H9 (cell line): ENCODE results near the gene LYZL6. TPM values are rescaled to one million over a fixed set of nuclear protein-coding genes. Genes with fewer than 3 reads are reported as not detected.

ENCODE experiments used
- DNase-seq: peaks from one replicate; pipeline ENCODE4 v3.0.0-alpha.2; 2017
- H2AFZ ChIP-seq: one replicate; pipeline ENCODE4 v1.6.1; 2013; ENCODE audit warnings: mild to moderate bottlenecking, low read length, control low read depth, moderate library complexity
- H2AK5ac ChIP-seq: 2 replicates; pipeline ENCODE4 v1.6.1; 2013; ENCODE audit warnings: low read length, control low read depth, mixed read lengths; ENCODE audit not compliant: insufficient read length
- H2BK120ac ChIP-seq: one replicate; pipeline ENCODE4 v1.6.1; 2013; ENCODE audit warnings: low read depth, mild to moderate bottlenecking, low read length, control low read depth, inconsistent platforms; ENCODE audit not compliant: poor library complexity, severe bottlenecking
- H2BK12ac ChIP-seq: 2 replicates; pipeline ENCODE4 v1.6.1; 2013; ENCODE audit warnings: low read length, control low read depth, mixed read lengths, low read depth; ENCODE audit not compliant: insufficient read length
- H2BK15ac ChIP-seq: 2 replicates; pipeline ENCODE4 v1.6.1; 2013; ENCODE audit warnings: low read depth, low read length, control low read depth
- H2BK20ac ChIP-seq: one replicate; pipeline ENCODE4 v1.6.1; 2013; ENCODE audit warnings: low read depth, mild to moderate bottlenecking, low read length, control low read depth, inconsistent platforms; ENCODE audit not compliant: poor library complexity, severe bottlenecking
- H2BK5ac ChIP-seq: 2 replicates; pipeline ENCODE4 v1.6.1; 2013; ENCODE audit warnings: low read length, control low read depth, mixed read lengths; ENCODE audit not compliant: insufficient read length
- H3K14ac ChIP-seq: 2 replicates; pipeline ENCODE4 v1.6.1; 2013; ENCODE audit warnings: low read length, control low read depth; ENCODE audit not compliant: insufficient read depth
- H3K18ac ChIP-seq: 2 replicates; pipeline ENCODE4 v1.6.1; 2013; ENCODE audit warnings: low read depth, mild to moderate bottlenecking, mixed read lengths, low read length, control low read depth; ENCODE audit not compliant: insufficient read length
- H3K23ac ChIP-seq: 2 replicates; pipeline ENCODE4 v1.6.1; 2013; ENCODE audit warnings: low read length, control low read depth, mixed read lengths, low read depth; ENCODE audit not compliant: insufficient read length
- H3K23me2 ChIP-seq: 2 replicates; pipeline ENCODE4 v1.6.1; 2013; ENCODE audit warnings: low read depth, mild to moderate bottlenecking, mixed read lengths, low read length, control low read depth; ENCODE audit not compliant: insufficient read length, poor library complexity, severe bottlenecking
- H3K27ac ChIP-seq: 2 replicates; pipeline ENCODE4 v1.5.1; 2013; ENCODE audit warnings: low read length, control low read depth, mixed read lengths, low read depth; ENCODE audit not compliant: insufficient read length
- H3K27me3 ChIP-seq: 2 replicates; pipeline ENCODE4 v1.6.1; 2013; ENCODE audit warnings: low read length, control low read depth, inconsistent platforms; ENCODE audit not compliant: insufficient read depth
- H3K4ac ChIP-seq: 2 replicates; pipeline ENCODE4 v1.6.1; 2013; ENCODE audit warnings: low read depth, mild to moderate bottlenecking, control low read depth, inconsistent platforms, low read length, moderate library complexity
- H3K4me1 ChIP-seq: 2 replicates; pipeline ENCODE4 v1.6.1; 2013; ENCODE audit warnings: low read length, control low read depth, inconsistent platforms; ENCODE audit not compliant: insufficient read depth
- H3K4me2 ChIP-seq: 2 replicates; pipeline ENCODE4 v1.6.1; 2013; ENCODE audit warnings: low read length, control low read depth, mixed read lengths; ENCODE audit not compliant: insufficient read length, insufficient read depth
- H3K56ac ChIP-seq: 2 replicates; pipeline ENCODE4 v1.6.1; 2013; ENCODE audit warnings: low read depth, mild to moderate bottlenecking, mixed read lengths, low read length, control low read depth; ENCODE audit not compliant: insufficient read length
- H3K79me1 ChIP-seq: 2 replicates; pipeline ENCODE4 v1.6.1; 2013; ENCODE audit warnings: low read depth, mild to moderate bottlenecking, moderate library complexity, low read length, control low read depth, inconsistent platforms; ENCODE audit not compliant: insufficient read depth, poor library complexity, severe bottlenecking
- H3K79me2 ChIP-seq: 2 replicates; pipeline ENCODE4 v1.6.1; 2013; ENCODE audit warnings: low read length, control low read depth, inconsistent platforms; ENCODE audit not compliant: insufficient read depth
- H3K9ac ChIP-seq: 2 replicates; pipeline ENCODE4 v1.6.1; 2013; ENCODE audit warnings: low read length, control low read depth, mixed read lengths; ENCODE audit not compliant: insufficient read length; ENCODE audit errors: extremely low read depth
- H3K9me3 ChIP-seq: one replicate; pipeline ENCODE4 v1.6.1; 2013; ENCODE audit warnings: low read depth, low read length, inconsistent platforms; ENCODE audit not compliant: control insufficient read depth
- H3T11ph ChIP-seq: one replicate; pipeline ENCODE4 v1.6.1; 2013; ENCODE audit warnings: mild to moderate bottlenecking, low read length, control low read depth, inconsistent platforms
- H4K20me1 ChIP-seq: one replicate; pipeline ENCODE4 v1.6.1; 2013; ENCODE audit not compliant: control insufficient read depth, insufficient read length, insufficient read depth
- H4K5ac ChIP-seq: 2 replicates; pipeline ENCODE4 v1.6.1; 2013; ENCODE audit warnings: low read depth, mild to moderate bottlenecking, mixed read lengths, low read length, control low read depth; ENCODE audit not compliant: insufficient read length
- H4K8ac ChIP-seq: replicated peaks from 2 replicates; pipeline ENCODE4 v1.6.1; 2013; ENCODE audit warnings: low read length, control low read depth, mixed read lengths, low read depth; ENCODE audit not compliant: insufficient read length
- H4K91ac ChIP-seq: 2 replicates; pipeline ENCODE4 v1.6.1; 2013; ENCODE audit warnings: low read depth, mild to moderate bottlenecking, moderate library complexity, mixed read lengths, low read length, control low read depth; ENCODE audit not compliant: insufficient read length
- H3K27ac Mint-ChIP-seq, 3 experiments: 2 replicates in 2 of 3; 3 replicates in 1 of 3; pipeline ENCODE4 v1.8.0; 2020 to 2021; ENCODE audit warnings: mixed read lengths in 3 of 3, mild to moderate bottlenecking in 1 of 3, moderate library complexity in 1 of 3
- H3K27me3 Mint-ChIP-seq: 2 replicates; pipeline ENCODE4 v1.8.0; 2021; ENCODE audit warnings: low read depth, mild to moderate bottlenecking, moderate library complexity, mixed read lengths
- H3K36me3 Mint-ChIP-seq, 3 experiments: 2 replicates in 2 of 3; 3 replicates in 1 of 3; pipeline ENCODE4 v1.8.0; 2020 to 2021; ENCODE audit warnings: low read depth in 3 of 3, mixed read lengths in 3 of 3; ENCODE audit not compliant: insufficient read depth in 1 of 3
- H3K4me1 Mint-ChIP-seq, 2 experiments: 2 replicates each; pipeline ENCODE4 v1.8.0; 2020; ENCODE audit warnings: mixed read lengths in 2 of 2
- H3K4me3 Mint-ChIP-seq, 2 experiments: 2 replicates in 1 of 2; 3 replicates in 1 of 2; pipeline ENCODE4 v1.8.0; 2020 to 2021; ENCODE audit warnings: mild to moderate bottlenecking in 2 of 2, mixed read lengths in 2 of 2, moderate library complexity in 1 of 2
- H3K9me3 Mint-ChIP-seq, 2 experiments: 2 replicates in 1 of 2; 3 replicates in 1 of 2; pipeline ENCODE4 v1.8.0; 2020; ENCODE audit warnings: mild to moderate bottlenecking in 2 of 2, mixed read lengths in 2 of 2, moderate library complexity in 1 of 2
- WGBS: extraction: QIAGEN DNeasy Blood & Tissue Kit; methylation state at CpG from one replicate; pipeline ENCODE4 v1.1.7; 2013; ENCODE audit warnings: missing lambda C conversion rate, low lambda C conversion rate, mixed read lengths; ENCODE audit not compliant: insufficient read length; ENCODE audit errors: extremely low coverage; 5-methylcytosine and 5-hydroxymethylcytosine counted together
- total RNA-seq: library from RNA; stranded (reverse); gene quantifications from 2 replicates; pipeline ENCODE4 v1.2.1, GENCODE V29; 2021
- TF ChIP-seq, protein P1 (sequence below): fragments of 200-600 bp; sonication (generic); conservative IDR thresholded peaks from 3 replicates; pipeline ENCODE4 v1.8.0; 2021; ENCODE audit warnings: antibody characterized with exemption, mild to moderate bottlenecking

Gene LYZL6
- total RNA-seq, 1 experiment from 2014 or later, result not detected

- no peak overlapping the region for H2BK15ac ChIP-seq
- no peak overlapping the region for H3K27ac ChIP-seq
- H2BK5ac ChIP-seq, result no peak overlapping the region
- H4K20me1 ChIP-seq, result no peaks in the 10 kb centered on the region
- no peak overlapping the region for H2AK5ac ChIP-seq
- no peak overlapping the region for H4K91ac ChIP-seq
- H2AFZ ChIP-seq, result no peak overlapping the region
- WGBS, result no CpG with 5 or more reads among the region's 3 CpGs
- no peaks in the 10 kb centered on the region for H3K23me2 ChIP-seq
- no peak overlapping the region for H3K23ac ChIP-seq
- H3K9me3 ChIP-seq, result no peaks in the 10 kb centered on the region
- no peak overlapping the region for H3K14ac ChIP-seq
- H3K27me3 ChIP-seq, result no peaks in the 10 kb centered on the region
- H3K79me1 ChIP-seq, result no peaks in the 10 kb centered on the region
- no peak overlapping the region for H2BK20ac ChIP-seq
- no peak overlapping the region for H2BK120ac ChIP-seq
- H3K9ac ChIP-seq, result no peak overlapping the region
- TF ChIP-seq, protein P1, sequence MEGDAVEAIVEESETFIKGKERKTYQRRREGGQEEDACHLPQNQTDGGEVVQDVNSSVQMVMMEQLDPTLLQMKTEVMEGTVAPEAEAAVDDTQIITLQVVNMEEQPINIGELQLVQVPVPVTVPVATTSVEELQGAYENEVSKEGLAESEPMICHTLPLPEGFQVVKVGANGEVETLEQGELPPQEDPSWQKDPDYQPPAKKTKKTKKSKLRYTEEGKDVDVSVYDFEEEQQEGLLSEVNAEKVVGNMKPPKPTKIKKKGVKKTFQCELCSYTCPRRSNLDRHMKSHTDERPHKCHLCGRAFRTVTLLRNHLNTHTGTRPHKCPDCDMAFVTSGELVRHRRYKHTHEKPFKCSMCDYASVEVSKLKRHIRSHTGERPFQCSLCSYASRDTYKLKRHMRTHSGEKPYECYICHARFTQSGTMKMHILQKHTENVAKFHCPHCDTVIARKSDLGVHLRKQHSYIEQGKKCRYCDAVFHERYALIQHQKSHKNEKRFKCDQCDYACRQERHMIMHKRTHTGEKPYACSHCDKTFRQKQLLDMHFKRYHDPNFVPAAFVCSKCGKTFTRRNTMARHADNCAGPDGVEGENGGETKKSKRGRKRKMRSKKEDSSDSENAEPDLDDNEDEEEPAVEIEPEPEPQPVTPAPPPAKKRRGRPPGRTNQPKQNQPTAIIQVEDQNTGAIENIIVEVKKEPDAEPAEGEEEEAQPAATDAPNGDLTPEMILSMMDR, result no peak
- H3K4me2 ChIP-seq, result no peak overlapping the region
- H3K4me3 Mint-ChIP-seq, result no peak overlapping the region
- H3K56ac ChIP-seq, result no peak overlapping the region
- peaks cover 7% of the 10 kb centered on the region; the same call in 1 of the 2 replicates for H3K27me3 Mint-ChIP-seq
- H3K4me1 Mint-ChIP-seq, result peaks cover 0 to 3% of the 10 kb centered on the region in 2 experiments; a peak in 3 of 4 replicates
- H2BK12ac ChIP-seq, result no peak overlapping the region
- H3K79me2 ChIP-seq, result 0 out of 2 replicates have a peak, but pooled peaks cover 1% of the 10 kb centered on the region
- H3K18ac ChIP-seq, result no peak overlapping the region
- H3K36me3 Mint-ChIP-seq, result no peaks in the 10 kb centered on the region; a peak in 2 of 7 replicates
- no peak overlapping the region for H3K4ac ChIP-seq
- no peak for DNase-seq
- peaks cover 11 to 27% of the 10 kb centered on the region in 2 experiments; a peak in 4 of 5 replicates for H3K9me3 Mint-ChIP-seq
- no peak overlapping the region for H4K8ac ChIP-seq
- H3K27ac Mint-ChIP-seq, result no peak overlapping the region
- H3K4me1 ChIP-seq, result no peaks in the 10 kb centered on the region
- no peak overlapping the region for H4K5ac ChIP-seq
- H3T11ph ChIP-seq, result no peak overlapping the region
These were observed 36.4 kb downstream of the LYZL6 start for GRCh38 chr17:35906926-35907637.
